Measurements from ENCODE around the gene KIAA2012.

The KIAA2012 gene

GRCh38 chr2:202072737-202073401, at the start of gene KIAA2012:
Gene KIAA2012, plus strand, starts transcription at chr2:202073255. Its CDS starts 373 bp downstream, at chr2:202073628.
- DNase-seq, result no peak

- no peak for DNase-seq
Observed at GRCh38 chr2:202023904-202024266, 49.2 kb upstream of the KIAA2012 start.

- no peak for DNase-seq
Observed at GRCh38 chr2:202024871-202025270, 48.2 kb upstream of the KIAA2012 start.

- no peak for DNase-seq
Observed at GRCh38 chr2:202025816-202026215, 47.2 kb upstream of the KIAA2012 start.

GRCh38 chr2:202026507-202026906, 46.5 kb upstream of the KIAA2012 start:
- no peak for DNase-seq

- no peak for DNase-seq
Observed at GRCh38 chr2:202030691-202031090, 42.4 kb upstream of the KIAA2012 start.

DNA sequence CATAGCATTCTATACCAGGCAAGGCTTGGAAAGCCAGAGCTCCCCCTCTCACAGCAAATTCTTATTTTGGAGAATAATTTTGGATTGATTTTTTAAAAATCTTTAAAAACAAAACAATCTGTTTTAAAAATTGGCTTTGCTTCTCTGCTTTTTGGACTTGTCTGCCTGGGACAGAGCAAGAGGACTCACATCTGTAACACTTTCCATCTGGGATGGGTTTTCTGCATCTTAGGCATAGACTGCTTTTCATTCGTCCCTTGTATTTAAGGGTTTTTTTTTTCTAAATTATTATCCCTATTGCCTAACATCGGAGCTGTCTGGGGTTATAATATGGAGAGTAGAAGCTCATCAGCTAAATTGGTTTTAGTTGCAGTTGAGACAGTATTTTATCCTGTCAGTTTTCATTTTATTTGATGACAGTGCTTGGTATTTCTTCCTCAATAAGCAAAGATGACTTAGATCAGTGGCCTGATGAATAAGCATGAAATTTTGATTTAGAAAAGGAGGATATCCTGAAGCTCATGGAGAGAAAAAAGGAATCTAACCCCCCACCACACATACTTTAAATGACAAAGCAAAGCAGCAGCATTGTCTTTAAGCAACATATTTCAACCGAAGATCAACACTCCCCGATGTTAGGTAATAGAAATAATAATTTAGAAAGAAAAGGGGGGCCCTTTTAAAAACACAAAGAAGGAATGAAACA, 41.7 kb upstream of the KIAA2012 start:
- DNase-seq, result no peak

DNA sequence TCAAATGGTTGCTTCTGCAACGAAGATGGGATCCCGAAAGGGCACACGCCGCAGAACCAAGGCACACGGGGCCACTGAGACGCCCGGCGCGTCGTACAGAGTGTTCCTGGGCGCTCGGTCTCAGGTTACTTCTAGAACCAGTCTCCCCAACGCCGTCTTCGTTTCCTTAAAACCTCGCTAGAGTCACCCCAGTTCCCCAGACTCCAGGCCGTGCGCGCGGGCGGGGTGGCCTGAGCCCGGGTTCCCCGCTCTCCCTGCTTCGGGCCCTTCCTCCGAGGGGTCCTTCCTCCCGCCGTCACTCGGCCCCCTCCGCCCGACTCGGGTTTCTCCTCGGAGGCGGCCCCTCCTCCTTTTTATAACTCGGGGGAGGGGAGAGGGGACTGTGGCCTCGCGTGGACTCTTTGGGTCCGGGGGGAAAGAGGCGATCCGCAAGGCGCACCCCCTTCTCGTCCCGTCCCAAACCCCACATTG, 40.2 kb upstream of the KIAA2012 start:
- no peak for DNase-seq

DNA sequence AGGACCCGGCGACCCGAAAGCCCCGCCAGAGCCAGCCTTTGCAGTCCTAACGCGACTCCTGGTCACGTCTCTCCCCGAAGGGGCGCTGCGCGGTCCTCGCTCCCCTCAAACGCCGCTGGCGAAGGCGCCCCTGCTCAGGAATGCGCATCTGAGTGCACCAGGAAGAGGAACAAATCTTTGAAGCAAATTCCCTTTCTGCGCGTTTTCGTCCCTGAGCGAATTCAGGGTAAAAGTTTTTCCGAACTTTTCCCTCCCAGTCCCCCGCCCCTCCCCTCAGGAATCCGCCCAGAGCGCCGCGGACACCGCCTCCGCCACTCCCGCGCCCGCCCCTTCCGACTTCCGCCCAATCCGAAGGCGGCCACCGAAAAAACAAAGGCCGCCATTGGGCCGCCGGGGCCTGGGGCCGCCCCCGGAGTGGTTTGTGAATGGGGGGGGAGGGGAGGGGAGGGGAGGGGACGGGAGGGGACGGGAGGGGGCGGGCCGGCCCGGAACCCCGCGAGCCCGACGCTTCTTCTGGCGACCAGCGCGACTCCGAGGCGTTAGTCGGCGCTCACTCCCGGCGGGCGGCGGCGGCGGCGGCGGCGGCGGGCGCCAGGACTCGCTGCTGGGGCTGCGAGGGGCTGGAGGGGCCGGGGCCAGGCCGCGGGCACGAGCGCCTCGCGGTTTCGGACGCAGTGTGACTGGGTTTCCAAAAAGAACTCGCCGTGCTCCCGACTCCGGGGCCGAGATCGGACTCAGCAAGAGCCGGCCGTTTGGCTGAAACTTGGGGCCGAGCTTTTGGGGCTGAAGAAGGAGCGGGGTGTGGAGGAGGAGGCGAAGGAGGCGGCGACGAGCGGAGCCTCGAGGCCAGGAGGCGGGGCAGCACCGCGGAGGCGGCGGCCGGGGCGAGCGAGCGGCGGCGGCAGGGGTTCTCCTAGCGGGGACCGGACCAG, 39.5 kb upstream of the KIAA2012 start, which contains the start of gene FZD7:
TSS of gene FZD7 (plus strand) at position 539 of the 932 bp plus-strand sequence. CDS start 793 bp downstream, outside the sequence.
- peak; percentile 92 for DNase-seq

DNA sequence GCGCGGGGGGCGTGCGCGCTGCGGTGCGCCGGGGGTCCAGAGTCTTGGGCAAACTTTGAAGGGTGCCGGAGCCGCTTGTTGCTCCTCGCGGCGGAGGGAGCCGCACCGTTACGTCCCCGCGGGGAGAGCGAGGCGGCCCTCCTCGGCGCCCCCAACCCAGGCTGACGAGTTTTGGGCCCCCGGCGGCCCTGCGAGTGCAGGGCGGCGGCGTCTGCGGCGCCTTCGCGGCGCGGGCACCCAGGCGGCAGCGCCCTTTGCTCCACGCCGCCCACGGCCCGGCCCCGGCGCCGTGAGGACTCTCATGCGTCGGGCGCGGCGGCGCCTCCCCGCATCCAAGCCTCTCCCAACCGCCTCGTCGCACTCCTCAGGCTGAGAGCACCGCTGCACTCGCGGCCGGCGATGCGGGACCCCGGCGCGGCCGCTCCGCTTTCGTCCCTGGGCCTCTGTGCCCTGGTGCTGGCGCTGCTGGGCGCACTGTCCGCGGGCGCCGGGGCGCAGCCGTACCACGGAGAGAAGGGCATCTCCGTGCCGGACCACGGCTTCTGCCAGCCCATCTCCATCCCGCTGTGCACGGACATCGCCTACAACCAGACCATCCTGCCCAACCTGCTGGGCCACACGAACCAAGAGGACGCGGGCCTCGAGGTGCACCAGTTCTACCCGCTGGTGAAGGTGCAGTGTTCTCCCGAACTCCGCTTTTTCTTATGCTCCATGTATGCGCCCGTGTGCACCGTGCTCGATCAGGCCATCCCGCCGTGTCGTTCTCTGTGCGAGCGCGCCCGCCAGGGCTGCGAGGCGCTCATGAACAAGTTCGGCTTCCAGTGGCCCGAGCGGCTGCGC, 38.6 kb upstream of the KIAA2012 start:
- peak; percentile 39 for DNase-seq

DNA sequence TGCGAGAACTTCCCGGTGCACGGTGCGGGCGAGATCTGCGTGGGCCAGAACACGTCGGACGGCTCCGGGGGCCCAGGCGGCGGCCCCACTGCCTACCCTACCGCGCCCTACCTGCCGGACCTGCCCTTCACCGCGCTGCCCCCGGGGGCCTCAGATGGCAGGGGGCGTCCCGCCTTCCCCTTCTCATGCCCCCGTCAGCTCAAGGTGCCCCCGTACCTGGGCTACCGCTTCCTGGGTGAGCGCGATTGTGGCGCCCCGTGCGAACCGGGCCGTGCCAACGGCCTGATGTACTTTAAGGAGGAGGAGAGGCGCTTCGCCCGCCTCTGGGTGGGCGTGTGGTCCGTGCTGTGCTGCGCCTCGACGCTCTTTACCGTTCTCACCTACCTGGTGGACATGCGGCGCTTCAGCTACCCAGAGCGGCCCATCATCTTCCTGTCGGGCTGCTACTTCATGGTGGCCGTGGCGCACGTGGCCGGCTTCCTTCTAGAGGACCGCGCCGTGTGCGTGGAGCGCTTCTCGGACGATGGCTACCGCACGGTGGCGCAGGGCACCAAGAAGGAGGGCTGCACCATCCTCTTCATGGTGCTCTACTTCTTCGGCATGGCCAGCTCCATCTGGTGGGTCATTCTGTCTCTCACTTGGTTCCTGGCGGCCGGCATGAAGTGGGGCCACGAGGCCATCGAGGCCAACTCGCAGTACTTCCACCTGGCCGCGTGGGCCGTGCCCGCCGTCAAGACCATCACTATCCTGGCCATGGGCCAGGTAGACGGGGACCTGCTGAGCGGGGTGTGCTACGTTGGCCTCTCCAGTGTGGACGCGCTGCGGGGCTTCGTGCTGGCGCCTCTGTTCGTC, 37.7 kb upstream of the KIAA2012 start:
- peak; percentile 65 for DNase-seq

DNA sequence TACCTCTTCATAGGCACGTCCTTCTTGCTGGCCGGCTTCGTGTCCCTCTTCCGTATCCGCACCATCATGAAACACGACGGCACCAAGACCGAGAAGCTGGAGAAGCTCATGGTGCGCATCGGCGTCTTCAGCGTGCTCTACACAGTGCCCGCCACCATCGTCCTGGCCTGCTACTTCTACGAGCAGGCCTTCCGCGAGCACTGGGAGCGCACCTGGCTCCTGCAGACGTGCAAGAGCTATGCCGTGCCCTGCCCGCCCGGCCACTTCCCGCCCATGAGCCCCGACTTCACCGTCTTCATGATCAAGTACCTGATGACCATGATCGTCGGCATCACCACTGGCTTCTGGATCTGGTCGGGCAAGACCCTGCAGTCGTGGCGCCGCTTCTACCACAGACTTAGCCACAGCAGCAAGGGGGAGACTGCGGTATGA, 37.1 kb upstream of the KIAA2012 start:
- no peak for DNase-seq

GRCh38 chr2:202036601-202037037, 36.4 kb upstream of the KIAA2012 start:
- DNase-seq, result no peak

GRCh38 chr2:202037086-202037485, 36.0 kb upstream of the KIAA2012 start:
- peak; percentile 40 for DNase-seq

DNA sequence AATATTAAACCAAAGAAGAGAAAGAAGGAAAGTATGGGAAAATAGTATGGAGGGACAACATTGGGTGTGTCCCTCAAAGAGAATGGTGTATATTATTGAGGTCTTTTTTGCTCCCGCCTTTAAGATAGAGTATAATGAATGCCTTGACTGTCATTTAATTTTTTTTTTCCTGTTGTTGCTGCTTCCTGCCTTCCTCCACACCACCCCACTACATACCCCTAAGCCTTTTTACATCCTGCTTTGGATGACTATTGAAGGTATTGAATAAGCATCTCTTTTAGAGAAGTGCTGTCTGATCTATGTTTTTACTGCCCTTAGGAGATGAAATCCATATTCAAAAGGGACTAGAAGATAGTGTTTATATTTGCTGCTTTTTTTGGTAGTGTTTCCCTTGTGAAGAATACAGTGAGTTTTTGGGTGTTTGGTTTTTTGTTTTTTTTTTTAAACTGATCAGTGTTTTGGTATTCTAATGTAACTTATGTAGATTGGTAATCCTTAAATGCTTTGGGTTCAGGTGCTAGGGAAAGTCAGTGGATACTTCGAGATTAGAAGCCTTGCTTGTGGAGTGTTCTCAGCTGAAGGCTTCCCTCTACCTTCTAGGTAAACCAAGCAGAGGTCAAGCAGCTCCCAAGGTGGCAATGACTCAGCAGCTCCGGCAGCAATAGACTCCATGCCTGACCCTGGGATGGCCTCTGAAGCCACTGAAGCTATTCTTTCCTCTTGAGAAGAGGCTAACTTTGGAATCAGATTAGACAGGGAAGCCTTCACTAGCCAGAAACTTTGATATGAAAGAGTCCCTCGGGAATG, 34.4 kb upstream of the KIAA2012 start:
- no peak for DNase-seq

DNA sequence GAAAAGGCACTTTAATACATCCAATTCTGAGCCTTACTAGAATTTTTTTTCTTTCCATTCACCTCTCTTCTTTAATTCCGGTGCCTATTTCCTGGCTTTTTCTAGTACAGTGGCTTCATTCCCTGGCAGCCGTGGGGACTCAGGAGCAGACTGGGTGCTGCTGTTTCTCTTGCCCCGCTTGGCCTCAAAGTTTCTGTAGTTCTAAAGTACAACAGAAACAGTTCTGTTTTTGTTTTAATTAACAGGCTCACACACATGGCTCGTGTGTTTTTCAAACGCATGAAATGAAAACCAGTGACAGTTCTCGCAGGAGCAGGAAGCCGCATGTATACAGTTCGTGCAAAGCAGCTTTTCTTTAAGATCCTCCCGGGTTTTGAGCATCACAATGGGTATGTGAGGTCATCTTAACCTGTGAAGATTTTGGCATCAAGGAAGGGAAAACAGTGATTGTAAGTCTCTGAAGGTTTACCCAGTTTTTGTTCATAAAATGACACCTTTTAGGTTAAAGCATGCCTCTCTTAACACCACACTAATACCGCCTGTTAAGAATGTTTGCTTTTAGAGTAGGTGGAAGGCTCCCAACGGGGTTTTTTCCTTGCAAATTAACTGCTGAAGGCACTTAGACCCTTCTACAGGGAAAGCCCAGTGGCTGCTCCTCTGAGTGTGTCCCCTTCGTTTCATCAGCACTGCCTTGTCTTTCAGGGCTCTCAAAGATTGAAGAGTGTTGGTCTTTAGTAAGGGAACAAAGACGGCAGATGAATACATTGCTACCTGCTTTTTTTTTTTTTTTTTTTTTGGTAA, 33.6 kb upstream of the KIAA2012 start:
- DNase-seq, result no peak

GRCh38 chr2:202040079-202040844, 32.8 kb upstream of the KIAA2012 start:
- no peak for DNase-seq

DNA sequence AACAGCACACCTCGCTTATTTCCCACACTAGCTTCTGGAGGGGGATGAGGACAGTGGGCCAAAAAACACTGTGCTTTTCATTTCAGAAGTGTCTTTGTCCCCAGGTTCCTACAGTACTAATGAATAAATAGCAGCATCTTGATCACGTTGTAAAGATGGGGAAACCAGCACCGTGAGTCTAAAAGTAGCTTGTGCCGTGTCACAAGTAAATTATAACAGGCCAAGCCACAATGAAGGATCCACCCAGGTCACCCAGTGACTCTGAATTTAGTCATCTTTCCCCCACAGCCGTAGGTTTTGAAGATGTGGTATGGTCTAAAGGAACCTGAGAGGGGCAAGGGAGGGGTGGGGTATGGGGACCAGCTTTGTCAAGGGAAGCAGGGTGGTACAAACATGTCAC, 30.6 kb upstream of the KIAA2012 start:
- no peak for DNase-seq

- DNase-seq, result peak; percentile 78
Observed at GRCh38 chr2:202043475-202043874, 29.6 kb upstream of the KIAA2012 start.
